Prostate gland (tissue), 2 donors: ENCODE data around the gene SREBF1.

Experiments
- POLR2A ChIP-seq: fragments of 450-650 bp; IDR thresholded peaks from one replicate; pipeline ENCODE4 v1.6.1; 2016; ENCODE audit warnings: antibody characterized with exemption, mild to moderate bottlenecking
- POLR2AphosphoS5 ChIP-seq: sonication (generic); formaldehyde crosslinking; IDR thresholded peaks from one replicate; pipeline ENCODE4 v1.6.1; 2017; ENCODE audit warnings: antibody characterized with exemption
- TF ChIP-seq, protein P1 (sequence below), 4 experiments: fragments of 200-600 bp in 2 of 4; fragments of 450-650 bp in 2 of 4; sonication (generic) in 2 of 4; IDR thresholded peaks; 1 replicate in 3 of 4; 2 replicates in 1 of 4; pipeline ENCODE4 v1.5.1; 2016 to 2019; ENCODE audit warnings: antibody characterized with exemption in 4 of 4, mild to moderate bottlenecking in 2 of 4, moderate library complexity in 2 of 4

DNA sequence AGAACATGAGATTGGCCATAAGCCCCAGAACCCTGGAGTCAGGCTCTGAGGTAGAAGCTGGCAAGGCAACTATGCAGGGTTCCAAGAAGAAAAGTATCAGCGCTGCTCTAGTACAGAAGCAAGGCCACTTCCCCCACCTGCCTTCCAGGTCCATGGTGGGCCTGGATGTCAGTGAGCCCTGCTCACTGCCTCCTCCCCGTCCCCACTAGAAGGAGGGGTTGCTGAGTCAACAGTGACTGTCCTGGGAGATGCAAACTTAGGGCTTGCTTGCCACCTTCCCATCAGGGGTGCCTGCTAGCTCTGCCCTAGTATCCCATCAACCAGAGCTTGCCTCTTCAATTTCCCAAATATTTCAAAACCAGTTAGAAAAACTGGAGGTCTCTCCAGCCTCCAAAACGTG, 29.6 kb upstream of the SREBF1 start:
- TF ChIP-seq, protein P1, sequence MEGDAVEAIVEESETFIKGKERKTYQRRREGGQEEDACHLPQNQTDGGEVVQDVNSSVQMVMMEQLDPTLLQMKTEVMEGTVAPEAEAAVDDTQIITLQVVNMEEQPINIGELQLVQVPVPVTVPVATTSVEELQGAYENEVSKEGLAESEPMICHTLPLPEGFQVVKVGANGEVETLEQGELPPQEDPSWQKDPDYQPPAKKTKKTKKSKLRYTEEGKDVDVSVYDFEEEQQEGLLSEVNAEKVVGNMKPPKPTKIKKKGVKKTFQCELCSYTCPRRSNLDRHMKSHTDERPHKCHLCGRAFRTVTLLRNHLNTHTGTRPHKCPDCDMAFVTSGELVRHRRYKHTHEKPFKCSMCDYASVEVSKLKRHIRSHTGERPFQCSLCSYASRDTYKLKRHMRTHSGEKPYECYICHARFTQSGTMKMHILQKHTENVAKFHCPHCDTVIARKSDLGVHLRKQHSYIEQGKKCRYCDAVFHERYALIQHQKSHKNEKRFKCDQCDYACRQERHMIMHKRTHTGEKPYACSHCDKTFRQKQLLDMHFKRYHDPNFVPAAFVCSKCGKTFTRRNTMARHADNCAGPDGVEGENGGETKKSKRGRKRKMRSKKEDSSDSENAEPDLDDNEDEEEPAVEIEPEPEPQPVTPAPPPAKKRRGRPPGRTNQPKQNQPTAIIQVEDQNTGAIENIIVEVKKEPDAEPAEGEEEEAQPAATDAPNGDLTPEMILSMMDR (IDR thresholded peaks at IDR 0.05): no peak
- TF ChIP-seq POLR2A: no peak
- TF ChIP-seq POLR2AphosphoS5: no peak
